Hepatocyte (in vitro differentiated cells): ENCODE data around the gene ARRB1. TPM values are rescaled to one million over a fixed set of nuclear protein-coding genes. Genes with fewer than 3 reads are reported as not detected.

Source experiments
- DNase-seq: peaks from one replicate; pipeline ENCODE4 v3.0.0-alpha.2; 2016; ENCODE audit warnings: low spot score
- H2AFZ ChIP-seq: fragments of 200-600 bp; sonication (generic); 2 replicates; pipeline ENCODE4 v1.6.0; 2016; ENCODE audit warnings: antibody characterized with exemption, mild to moderate bottlenecking
- H3K27ac ChIP-seq: fragments of 200-600 bp; sonication (generic); 2 replicates; pipeline ENCODE4 v1.5.1; 2016; ENCODE audit warnings: mild to moderate bottlenecking
- H3K27me3 ChIP-seq: fragments of 200-600 bp; sonication (generic); 2 replicates; pipeline ENCODE4 v1.6.1; 2016
- H3K36me3 ChIP-seq: fragments of 200-600 bp; sonication (generic); replicated peaks from 2 replicates; pipeline ENCODE4 v1.5.1; 2016; ENCODE audit warnings: low read depth; ENCODE audit not compliant: insufficient read depth
- H3K4me1 ChIP-seq: fragments of 200-600 bp; sonication (generic); 2 replicates; pipeline ENCODE4 v1.5.1; 2016; ENCODE audit warnings: mild to moderate bottlenecking, moderate library complexity; ENCODE audit not compliant: insufficient read depth
- H3K4me2 ChIP-seq: fragments of 200-600 bp; sonication (generic); 2 replicates; pipeline ENCODE4 v1.6.0; 2016
- H3K4me3 ChIP-seq: fragments of 200-600 bp; sonication (generic); 2 replicates; pipeline ENCODE4 v1.5.1; 2016; ENCODE audit warnings: mild to moderate bottlenecking
- H3K79me2 ChIP-seq: fragments of 200-600 bp; sonication (generic); 2 replicates; pipeline ENCODE4 v1.6.0; 2017; ENCODE audit warnings: mild to moderate bottlenecking
- H3K9me2 ChIP-seq: fragments of 200-600 bp; sonication (generic); replicated peaks from 2 replicates; pipeline ENCODE4 v1.6.0; 2017; ENCODE audit warnings: mild to moderate bottlenecking; ENCODE audit not compliant: insufficient read depth
- H3K9me3 ChIP-seq: fragments of 200-600 bp; sonication (generic); 2 replicates; pipeline ENCODE4 v1.5.1; 2016; ENCODE audit warnings: low read depth, mild to moderate bottlenecking
- H4K20me1 ChIP-seq: fragments of 200-600 bp; sonication (generic); 2 replicates; pipeline ENCODE4 v1.6.0; 2016; ENCODE audit warnings: mild to moderate bottlenecking; ENCODE audit not compliant: insufficient read depth, poor library complexity, severe bottlenecking
- CTCF ChIP-seq: fragments of 200-600 bp; sonication (generic); IDR thresholded peaks from 2 replicates; pipeline ENCODE4 v1.5.1; 2016; ENCODE audit warnings: antibody characterized with exemption, mild to moderate bottlenecking; ENCODE audit not compliant: poor library complexity
- EZH2 ChIP-seq: fragments of 200-600 bp; sonication (generic); IDR thresholded peaks from 2 replicates; pipeline ENCODE4 v1.6.1; 2016; ENCODE audit warnings: antibody characterized with exemption, mild to moderate bottlenecking, borderline replicate concordance
- EZH2phosphoT487 ChIP-seq: fragments of 200-600 bp; sonication (generic); IDR thresholded peaks from one replicate; pipeline ENCODE4 v1.6.1; 2018; ENCODE audit warnings: antibody characterized with exemption, mild to moderate bottlenecking, low read depth, moderate library complexity; ENCODE audit not compliant: unreplicated experiment, severe bottlenecking
- WGBS: methylation state at CpG from one replicate; pipeline ENCODE4 v1.1.6; 2016; ENCODE audit warnings: low lambda C conversion rate; ENCODE audit errors: missing lambda C conversion rate; 5-methylcytosine and 5-hydroxymethylcytosine counted together
- polyA plus RNA-seq: library from polyadenylated mRNA; unstranded; fragments of >200 nt; fragmentation: Nextera tagmentation; extraction: Ambion mirVana; gene quantifications from 2 replicates; pipeline ENCODE4 v1.2.1, GENCODE V29; 2016
- total RNA-seq: library from RNA; depleted of rRNA; stranded (reverse); fragments of >200 nt; gene quantifications from 2 replicates; pipeline ENCODE4 v1.2.3, GENCODE V29; 2014

The ARRB1 gene
- total and polyA plus RNA-seq, 2 experiments from 2014 or later = 16.2 to 83.2 TPM

GRCh38 chr11:75240311-75241035, 111.0 kb downstream of the ARRB1 start, which contains the start of gene TPBGL:
Gene TPBGL, plus strand, starts transcription at chr11:75240774. Its CDS starts 276 bp downstream, at chr11:75241050.
- Histone ChIP-seq H3K36me3 (no peaks in the 10 kb centered on the region), H3K4me3 (peak within 1 kb of the TSS; percentile 39), H4K20me1 (no peaks in the 10 kb centered on the region), H3K9me2 (no peaks in the 10 kb centered on the region), H2AFZ (no peak within 1 kb of the TSS), H3K27ac (no peak within 1 kb of the TSS), H3K4me1 (peaks cover 5% of the 10 kb centered on the region), H3K9me3 (no peaks in the 10 kb centered on the region), H3K27me3 (peaks cover 69% of the 10 kb centered on the region), H3K4me2 (peak within 1 kb of the TSS; percentile 94), H3K79me2 (no peaks in the 10 kb centered on the region)
- 6% methylated on average over 27 of the region's 58 CpGs for WGBS
- DNase-seq = peak; percentile 30
- no peak for TF ChIP-seq CTCF
- no peak for TF ChIP-seq EZH2phosphoT487
- peak; percentile 82 for TF ChIP-seq EZH2

- H4K20me1 ChIP-seq = no peaks in the 10 kb centered on the region
Measured at GRCh38 chr11:75239531-75240290, 111.8 kb downstream of the ARRB1 start.

GRCh38 chr11:75238595-75239440, 112.6 kb downstream of the ARRB1 start:
- H3K4me3 ChIP-seq = no peak overlapping the region
- DNase-seq = no peak
- peaks cover 54% of the 10 kb centered on the region for H3K27me3 ChIP-seq
- no peaks in the 10 kb centered on the region for H3K36me3 ChIP-seq
- no peaks in the 10 kb centered on the region for H3K9me2 ChIP-seq
- no peak overlapping the region for H3K4me2 ChIP-seq
- H3K9me3 ChIP-seq = no peaks in the 10 kb centered on the region
- 85% methylated on average over 9 of the region's 9 CpGs for WGBS
- TF ChIP-seq EZH2phosphoT487 (no peak), EZH2 (no peak), CTCF (no peak)
- no peak overlapping the region for H3K27ac ChIP-seq
- peaks cover 5% of the 10 kb centered on the region for H3K4me1 ChIP-seq
- H2AFZ ChIP-seq = no peak overlapping the region
- H3K79me2 ChIP-seq = no peaks in the 10 kb centered on the region
- H4K20me1 ChIP-seq = no peaks in the 10 kb centered on the region

More at GRCh38 chr11:75239531-75240290, 111.8 kb downstream of the ARRB1 start:
- Histone ChIP-seq H3K4me3 (no peak overlapping the region), H3K27me3 (peaks cover 63% of the 10 kb centered on the region), H3K4me2 (no peak overlapping the region), H3K9me2 (no peaks in the 10 kb centered on the region), H3K4me1 (peaks cover 5% of the 10 kb centered on the region), H3K27ac (no peak overlapping the region), H3K9me3 (no peaks in the 10 kb centered on the region), H2AFZ (no peak overlapping the region), H3K79me2 (no peaks in the 10 kb centered on the region), H3K36me3 (no peaks in the 10 kb centered on the region)
- WGBS = 61% methylated on average over 10 of the region's 10 CpGs
- TF ChIP-seq EZH2 (no peak), CTCF (no peak), EZH2phosphoT487 (no peak)
- DNase-seq = no peak
